HG03378 (cell line): Measurements from ENCODE around the gene NAV3.

Source experiments
- ATAC-seq: cut with Tn5 transposase; IDR thresholded peaks from one replicate; pipeline ENCODE4 v1.9.1; 2021; ENCODE audit warnings: mild to moderate bottlenecking, moderate library complexity; ENCODE audit not compliant: unreplicated experiment

The NAV3 gene, protein sequence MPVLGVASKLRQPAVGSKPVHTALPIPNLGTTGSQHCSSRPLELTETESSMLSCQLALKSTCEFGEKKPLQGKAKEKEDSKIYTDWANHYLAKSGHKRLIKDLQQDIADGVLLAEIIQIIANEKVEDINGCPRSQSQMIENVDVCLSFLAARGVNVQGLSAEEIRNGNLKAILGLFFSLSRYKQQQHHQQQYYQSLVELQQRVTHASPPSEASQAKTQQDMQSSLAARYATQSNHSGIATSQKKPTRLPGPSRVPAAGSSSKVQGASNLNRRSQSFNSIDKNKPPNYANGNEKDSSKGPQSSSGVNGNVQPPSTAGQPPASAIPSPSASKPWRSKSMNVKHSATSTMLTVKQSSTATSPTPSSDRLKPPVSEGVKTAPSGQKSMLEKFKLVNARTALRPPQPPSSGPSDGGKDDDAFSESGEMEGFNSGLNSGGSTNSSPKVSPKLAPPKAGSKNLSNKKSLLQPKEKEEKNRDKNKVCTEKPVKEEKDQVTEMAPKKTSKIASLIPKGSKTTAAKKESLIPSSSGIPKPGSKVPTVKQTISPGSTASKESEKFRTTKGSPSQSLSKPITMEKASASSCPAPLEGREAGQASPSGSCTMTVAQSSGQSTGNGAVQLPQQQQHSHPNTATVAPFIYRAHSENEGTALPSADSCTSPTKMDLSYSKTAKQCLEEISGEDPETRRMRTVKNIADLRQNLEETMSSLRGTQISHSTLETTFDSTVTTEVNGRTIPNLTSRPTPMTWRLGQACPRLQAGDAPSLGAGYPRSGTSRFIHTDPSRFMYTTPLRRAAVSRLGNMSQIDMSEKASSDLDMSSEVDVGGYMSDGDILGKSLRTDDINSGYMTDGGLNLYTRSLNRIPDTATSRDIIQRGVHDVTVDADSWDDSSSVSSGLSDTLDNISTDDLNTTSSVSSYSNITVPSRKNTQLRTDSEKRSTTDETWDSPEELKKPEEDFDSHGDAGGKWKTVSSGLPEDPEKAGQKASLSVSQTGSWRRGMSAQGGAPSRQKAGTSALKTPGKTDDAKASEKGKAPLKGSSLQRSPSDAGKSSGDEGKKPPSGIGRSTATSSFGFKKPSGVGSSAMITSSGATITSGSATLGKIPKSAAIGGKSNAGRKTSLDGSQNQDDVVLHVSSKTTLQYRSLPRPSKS (N-terminal part only)

DNA sequence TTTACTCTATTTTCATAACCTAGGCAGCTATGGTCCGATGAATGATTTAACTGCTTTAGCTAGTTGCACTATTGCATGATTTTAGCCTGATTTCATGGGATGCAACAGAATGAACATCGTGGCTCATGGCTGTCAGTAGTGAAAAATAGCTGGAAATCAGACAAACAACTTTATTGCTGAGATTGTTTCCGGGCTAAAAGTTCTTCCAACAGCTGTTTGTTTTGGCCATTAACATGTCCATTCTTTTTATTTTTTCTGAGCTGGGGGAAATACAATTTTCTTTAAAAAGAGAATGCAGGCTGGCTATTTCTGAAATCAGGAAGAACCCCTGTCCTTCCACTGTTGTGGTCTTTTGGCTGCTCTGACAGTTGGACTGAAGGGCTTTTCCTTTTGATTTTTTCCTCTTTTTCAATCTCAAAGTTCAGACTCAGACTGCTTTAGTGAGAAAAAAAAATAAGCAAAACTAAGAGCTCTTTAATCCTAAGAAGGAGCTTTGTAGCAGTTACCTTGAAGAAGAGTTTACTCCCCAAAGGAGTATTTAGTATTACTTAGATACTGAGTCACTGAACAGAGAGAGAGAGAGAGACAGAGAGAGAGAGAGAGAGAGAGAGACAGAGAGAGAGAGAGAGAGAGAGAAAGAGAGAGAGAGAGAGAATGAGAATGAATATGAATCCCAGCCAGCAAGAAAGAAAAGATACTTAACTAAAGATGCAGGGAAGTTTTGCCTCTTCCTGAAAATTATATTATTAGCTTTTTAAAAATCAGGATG is at the start of gene NAV3:
Gene NAV3 (plus strand): TSS at position 312 of the 769 bp plus-strand sequence. CDS start 568 bp downstream, outside the sequence.
- ATAC-seq = no peak

DNA sequence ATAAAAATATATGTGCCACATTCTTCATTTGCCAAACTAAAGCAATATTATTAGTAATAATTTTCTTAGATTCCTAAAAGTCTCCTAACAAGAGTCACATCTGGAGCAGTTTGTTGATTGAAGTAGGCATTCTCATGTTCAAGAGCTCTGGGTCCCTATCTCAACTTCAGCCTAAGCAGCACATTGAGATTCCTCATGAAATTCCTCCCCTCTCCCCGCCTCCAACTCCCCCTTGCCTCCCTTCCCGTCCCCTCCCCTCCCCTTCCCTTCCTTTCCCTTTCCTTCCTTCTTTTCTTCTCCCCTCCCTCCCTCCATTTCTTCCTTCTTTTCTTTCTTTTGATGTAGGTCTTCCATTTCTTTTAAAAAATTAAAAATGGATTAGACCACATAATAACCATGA is 48.7 kb upstream of the NAV3 start:
- no peak for ATAC-seq

DNA sequence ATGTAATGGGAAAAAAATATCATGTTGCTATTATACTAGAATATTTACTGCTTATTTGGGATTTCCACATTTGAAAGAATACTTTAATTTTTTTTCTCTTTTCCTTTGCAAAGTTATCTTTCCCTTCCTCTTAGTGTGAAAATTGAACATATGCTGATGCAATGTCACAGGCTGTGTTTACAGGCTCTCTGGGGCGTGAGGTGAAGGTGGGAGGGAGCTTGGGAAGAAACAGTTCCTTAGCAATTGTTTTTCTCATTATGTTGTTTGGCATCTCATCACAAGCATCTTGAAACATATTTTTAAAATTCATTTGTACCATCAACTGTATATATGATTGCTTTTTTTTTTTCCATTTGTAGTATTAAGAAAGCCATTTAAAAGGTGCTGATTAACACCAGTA is 47.9 kb upstream of the NAV3 start:
- ATAC-seq = no peak

DNA sequence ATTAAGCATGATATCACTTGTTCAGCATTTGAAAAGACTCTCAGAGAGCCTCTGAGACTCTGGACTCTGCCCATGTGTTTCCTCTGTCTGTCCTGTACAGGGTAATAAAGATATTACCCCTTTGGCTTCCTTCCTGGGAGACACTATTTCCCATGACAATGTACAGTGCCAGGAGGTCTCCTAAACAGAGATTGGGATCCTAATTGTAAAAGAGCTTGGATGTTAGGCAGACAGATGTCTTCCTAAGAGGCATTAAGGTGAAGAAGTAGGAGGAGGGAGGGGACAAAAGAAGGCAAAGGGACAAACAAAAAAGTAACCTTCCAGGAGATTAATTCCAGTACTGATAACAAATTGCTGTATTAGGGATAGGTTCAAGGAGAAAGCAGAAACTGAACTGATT is 45.5 kb upstream of the NAV3 start:
- ATAC-seq = no peak

DNA sequence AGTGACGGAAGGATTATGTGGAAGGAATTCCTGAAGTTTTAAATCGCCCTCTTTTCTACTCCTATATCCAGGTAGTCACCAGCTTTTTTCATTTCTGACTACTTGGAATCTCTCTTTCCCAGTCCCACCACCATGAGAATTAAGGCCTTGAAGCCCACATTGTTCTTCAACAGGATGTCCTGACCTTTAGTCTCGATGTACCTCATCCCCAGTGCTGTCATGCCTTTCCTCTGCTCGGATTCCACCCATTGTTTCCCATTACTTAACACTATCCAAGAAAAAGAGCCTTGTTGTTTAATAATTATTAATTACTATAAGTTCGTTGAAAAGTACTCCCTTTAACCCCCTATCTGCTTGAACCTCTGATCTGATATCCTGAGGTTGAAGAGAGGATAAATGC is 44.0 kb upstream of the NAV3 start:
- ATAC-seq = no peak

DNA sequence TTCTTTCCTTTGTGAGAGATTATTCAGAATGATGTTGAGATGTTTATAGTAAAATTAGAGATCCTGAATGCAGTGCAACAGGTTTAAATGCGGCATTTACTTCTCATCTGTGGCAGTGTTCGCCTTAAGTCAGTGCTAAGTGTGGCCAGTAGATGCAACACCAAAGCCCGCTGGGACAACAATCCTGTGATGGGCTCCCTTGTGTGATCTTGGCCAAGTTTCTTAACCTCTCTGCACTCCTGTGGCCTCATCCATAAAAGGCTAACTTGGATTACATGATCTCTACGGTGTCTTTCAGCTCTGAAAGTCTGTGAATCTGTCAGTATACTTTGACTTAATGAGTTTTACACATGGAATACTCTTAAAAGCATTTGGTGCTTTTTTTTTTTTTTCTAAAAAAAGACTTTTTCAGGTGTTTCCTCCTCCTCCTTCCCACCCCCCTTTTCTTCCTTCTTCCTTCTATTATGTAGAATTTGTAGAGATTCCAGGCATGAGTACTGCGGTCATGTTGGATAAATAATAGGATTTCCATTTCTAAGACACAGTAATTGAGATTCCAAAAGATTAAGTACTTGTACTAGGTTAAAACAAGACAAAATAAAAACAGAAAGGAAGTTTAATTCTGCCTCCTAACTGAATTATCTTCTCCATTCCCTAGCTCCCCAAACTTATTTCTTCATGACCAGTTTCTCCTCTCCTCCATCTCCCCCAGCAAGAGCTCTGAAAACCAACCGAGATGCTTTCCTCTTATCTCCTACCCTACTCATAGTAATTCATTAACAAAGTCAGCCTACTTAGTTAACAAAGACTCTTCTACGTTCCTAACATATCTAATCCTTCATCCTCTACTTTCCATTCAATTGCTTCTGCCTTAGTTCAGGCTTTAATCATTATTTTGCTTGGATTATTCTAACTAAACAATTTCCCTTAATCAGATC is 42.2 kb upstream of the NAV3 start:
- ATAC-seq = no peak

DNA sequence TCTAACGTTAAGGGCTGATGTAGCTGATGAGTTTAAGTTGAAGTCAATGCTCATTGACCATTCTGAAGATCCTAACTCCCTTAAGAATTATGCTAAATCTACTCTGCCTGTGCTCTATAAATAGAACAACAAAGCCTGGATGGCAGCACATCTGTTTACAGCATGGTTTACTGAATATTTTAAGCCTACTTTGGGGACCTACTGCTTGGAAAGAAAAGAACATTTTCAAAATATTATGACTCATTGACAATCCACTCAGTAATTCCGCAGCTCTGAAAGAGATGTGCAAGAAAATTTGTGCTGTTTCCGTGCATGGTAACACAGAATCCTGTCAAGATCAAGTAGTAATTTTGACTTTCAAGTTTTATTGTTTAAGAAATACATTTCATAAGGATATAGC is 35.0 kb upstream of the NAV3 start:
- no peak for ATAC-seq

DNA sequence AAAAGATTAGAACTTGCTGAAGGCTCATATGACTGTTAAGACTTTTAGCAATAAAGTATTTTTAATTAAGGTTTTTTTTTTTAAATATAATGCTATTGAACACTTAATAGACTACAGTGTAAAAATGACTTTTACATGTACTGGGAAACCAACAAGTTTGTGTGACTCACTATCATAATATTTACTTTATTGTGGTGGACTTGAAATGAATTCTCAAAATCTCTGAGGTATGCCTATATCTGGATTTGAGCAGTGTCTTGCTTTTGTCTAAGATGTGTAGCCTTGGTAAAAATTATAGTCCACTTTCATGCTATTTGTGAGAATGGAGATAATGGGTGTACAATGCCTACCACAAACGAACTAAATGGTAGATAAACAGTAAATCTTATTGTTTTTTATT is 33.9 kb upstream of the NAV3 start:
- ATAC-seq = no peak

DNA sequence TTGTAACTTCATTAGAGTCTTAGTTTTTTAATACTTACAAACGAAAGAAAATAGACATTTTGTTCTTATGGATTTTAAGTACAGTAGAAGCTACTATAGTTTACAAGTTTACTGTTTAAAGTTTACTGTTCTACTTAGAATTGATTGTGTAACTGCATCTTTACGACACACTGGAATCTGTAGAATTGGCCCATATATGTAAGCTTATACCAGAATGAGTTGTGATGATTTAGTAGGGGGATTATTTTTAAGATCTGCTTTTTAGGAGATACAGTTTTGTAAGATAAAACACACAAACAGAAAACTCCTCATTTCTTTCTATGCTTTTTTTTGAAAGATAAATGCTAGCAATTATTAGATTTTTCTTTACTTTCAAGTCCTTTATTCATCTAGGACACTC is 30.2 kb upstream of the NAV3 start:
- ATAC-seq = no peak

DNA sequence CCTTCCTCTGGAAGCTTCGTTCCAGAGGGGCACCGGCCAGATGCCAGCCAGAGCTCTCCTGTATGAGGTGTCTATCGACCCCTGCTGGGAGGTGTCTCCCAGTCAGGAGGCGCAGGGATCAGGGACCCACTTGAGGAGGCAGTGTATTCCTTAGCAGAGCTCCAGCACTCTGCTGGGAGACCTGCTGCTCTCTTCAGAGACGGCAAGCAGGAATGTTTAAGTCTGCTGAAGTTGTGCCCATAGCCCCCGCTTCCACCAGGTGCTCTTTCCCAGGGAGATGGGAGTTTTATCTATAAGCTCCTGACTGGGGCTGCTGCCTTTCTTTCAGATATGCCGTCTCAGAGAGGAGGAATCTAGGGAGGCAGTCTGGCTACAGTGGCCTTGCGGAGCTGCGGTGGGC is 22.2 kb upstream of the NAV3 start:
- ATAC-seq = no peak

DNA sequence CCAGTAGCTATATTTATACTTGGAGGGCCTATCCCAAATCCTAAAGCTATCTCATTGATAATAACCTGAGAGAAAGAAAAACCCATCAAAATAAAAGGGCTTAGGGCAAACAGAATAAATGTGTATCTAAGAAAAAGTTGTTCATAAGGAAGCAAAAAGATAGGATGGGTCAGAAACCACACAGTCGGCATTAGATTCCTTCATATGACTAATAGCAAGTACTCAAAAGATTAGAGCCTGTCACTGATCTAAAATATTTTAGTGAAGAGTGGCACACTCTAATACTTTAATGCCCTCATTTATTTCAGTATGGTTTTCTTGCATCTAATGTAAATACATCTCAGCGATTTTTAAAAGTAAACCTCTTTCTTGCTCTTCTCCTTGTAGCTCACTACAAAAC is 17.1 kb upstream of the NAV3 start:
- ATAC-seq = no peak

DNA sequence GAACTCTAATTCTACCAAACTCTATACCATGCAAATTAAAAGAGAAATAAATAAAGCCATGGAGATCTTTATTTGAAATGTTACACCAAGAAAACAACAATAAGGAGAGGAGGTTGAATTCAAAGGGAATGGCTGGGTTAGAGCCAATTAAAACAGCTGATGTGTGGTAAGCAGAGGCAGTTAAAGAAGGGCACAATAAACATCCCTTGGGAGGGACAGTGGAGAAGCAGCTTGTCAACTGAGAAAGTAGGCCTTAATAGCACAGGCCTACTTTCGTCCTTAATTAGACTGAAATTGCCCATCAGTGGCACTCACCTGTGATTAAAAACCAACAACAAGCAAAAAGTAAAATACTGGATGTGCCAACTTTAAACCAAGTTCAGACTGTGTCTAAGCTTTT is 16.3 kb upstream of the NAV3 start:
- ATAC-seq = no peak

DNA sequence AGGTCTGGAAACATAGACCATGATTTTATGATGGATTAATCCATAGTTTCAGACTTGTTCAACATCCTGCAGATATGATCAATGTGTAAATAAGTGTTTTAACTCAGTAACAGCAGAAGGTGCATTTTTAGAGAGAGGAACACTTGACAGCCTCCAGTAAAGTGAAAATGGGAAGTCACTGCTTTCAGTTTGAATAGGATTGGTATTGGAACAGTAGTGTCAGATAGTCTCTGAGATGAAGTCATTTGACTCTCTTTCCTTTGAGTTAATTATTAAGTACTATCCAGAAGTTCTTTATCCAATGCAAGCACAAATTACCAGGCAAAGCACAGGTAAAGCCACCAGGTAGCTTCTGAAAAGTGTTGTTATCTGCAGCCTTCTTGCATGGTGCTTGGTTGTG is 14.5 kb upstream of the NAV3 start:
- ATAC-seq = peak; percentile 98

DNA sequence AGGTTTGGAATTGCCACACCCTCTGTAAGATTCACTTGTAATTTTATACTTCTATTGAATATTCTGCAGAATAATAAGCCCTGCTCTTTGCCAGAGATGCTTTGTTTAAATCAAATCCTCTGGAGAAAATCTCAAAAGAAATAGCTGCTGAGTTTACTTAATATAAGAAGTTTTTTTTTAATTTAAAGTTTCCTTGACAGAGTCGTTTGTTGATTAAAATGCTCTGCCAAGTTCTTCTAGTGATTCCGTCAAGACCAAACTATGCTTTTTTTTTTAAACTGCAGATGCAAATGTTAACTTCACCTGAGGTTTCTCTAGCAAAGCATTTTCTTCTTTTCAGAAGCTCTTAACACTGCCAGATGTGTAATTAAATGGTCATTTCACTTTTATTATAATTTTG is 13.4 kb upstream of the NAV3 start:
- ATAC-seq = no peak

DNA sequence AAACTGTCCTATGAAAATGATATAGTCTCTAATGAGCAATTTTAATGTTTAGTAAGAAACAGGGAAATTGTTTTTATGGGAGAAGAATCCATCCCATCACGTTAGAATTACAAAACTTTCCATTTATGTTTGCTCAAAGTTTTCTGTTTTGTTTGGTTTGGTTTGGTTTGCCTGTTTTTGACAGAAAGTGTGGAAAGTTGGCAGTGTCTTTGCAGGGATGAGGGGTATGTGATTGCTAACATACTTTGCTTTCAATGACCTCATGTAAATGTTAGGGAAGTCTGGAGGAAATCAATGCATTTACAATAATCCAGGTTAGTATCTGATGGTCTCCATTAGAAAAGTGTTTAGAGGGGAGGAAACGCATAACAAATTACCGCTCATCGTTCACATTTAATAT is 12.3 kb upstream of the NAV3 start:
- no peak for ATAC-seq

DNA sequence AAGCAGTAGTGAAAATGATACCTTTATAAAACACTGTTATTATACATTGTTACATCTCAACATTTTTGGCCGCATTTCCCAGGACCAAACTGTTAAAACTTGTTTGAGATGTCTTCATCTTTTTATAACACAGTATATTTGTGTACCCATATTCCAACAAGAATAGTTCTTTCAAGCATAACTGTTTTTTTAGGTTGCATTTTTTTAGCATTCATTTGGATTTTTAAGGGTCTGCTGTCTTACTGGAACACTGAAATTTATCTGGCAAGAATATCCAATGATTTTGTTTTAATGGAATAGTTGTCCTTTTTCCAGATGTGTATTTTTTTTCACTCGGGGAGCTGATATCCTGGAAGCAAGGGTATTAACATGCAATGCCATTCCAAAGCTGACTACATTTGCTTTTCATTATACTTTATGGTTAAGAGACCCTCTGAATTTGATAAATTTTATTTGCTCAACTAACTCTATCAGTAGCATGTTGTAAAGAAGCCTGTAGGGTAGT is 8.9 kb upstream of the NAV3 start:
- ATAC-seq = no peak

DNA sequence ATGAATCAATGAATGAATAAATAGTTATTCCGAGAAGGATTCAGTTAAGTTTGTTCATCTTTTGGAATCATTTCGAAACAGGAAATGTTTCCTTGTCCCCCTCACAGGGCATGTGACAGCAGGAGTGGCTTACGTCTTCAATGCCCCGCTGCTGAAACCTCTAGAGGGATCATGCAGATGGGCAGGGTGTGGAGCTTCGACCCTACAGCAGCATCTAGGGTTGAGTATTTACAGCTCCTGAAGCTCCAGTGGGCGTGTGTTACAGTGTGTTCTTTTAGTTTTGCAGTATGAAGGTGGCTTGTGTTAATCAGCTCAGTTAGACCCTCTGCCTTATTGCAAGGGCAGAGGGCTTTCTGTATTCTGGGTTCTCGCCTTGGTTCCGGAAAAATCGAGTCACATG is 2.6 kb downstream of the NAV3 start:
- ATAC-seq = no peak

DNA sequence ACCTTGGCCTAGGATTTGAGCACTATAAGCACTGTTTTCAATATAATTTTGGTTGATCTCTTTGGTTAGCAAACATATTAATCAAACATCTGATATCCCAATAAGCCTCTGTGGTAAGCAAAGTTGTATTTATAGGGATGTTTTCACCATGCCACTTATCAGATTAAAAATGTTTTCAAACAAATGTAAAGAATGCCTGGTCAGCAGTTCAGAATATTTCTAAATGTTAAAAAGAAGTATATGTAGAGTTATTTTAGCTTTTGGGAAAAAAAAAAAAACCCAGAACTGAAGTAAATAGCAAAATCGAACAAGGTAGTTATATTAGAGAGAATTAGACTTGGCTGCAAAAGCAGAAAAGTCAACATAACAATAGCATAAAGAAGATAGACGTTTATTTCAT is 3.9 kb downstream of the NAV3 start:
- ATAC-seq = no peak

DNA sequence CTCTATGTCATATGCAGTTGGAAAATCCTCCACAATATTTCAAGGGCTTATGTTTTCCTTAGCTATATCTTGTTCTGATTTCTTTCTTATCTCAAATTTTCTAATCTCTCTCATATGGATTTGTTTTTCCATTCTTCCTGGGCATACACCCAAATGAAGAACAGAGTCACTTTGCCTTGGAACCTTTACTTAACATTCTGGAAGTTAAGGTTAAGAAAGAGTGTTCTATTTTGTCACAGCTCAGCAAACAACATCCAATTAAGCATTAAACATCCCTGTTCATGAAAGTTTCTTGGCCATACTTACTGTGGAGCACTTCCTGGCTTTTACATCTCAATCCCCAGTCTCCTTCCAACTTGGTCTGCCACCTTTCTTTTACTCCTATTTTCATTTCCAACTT is 5.3 kb downstream of the NAV3 start:
- no peak for ATAC-seq

DNA sequence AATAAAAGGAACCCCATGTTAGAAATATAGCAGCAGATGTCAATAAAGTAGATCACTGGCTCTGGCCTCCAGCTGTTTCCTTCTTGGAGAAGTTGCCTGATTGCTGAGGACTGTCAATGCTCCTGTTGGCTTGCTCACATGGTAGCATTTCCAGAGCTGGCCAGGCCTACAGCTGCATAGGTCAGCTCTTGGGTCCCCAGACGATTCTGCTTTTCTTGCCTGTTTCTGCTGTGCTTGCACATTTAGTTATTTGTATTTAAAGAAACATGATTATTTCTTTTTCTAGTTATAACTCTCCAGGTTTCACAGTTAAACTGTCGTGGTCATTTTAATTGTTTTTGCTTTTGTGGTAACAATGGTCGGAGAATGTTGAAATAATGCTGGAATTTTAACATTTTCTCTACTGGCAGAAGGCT is 7.2 kb downstream of the NAV3 start:
- no peak for ATAC-seq
